Measurements from ENCODE around the gene SIGLEC15.
"Not testable (repeated sequence)": the region's sequence is repeated elsewhere in the genome, so short reads cannot be mapped to it uniquely, and the experiment has no call there.

The SIGLEC15 gene

GRCh38 chr18:45845410-45845809 is 19.9 kb downstream of the SIGLEC15 start:
- H3K4me1 ChIP-seq (ENCODE audit: insufficient read depth, low read length): no peaks in the 10 kb centered on the region
- no peaks in the 10 kb centered on the region for H3K36me3 ChIP-seq (ENCODE audit: insufficient read depth, low read length)
- no peak overlapping the region for H3K9ac ChIP-seq (ENCODE audit: low read depth, low read length)
- no peaks in the 10 kb centered on the region for H3K9me3 ChIP-seq (ENCODE audit: control insufficient read depth, insufficient read depth, low read length)

GRCh38 chr18:45847119-45847518 is 21.6 kb downstream of the SIGLEC15 start:
- Histone ChIP-seq H3K4me1 (ENCODE audit: insufficient read depth, low read length) (no peaks in the 10 kb centered on the region), H3K9me3 (ENCODE audit: control insufficient read depth, insufficient read depth, low read length) (no peaks in the 10 kb centered on the region), H3K9ac (ENCODE audit: low read depth, low read length) (no peak overlapping the region), H3K36me3 (ENCODE audit: insufficient read depth, low read length) (no peaks in the 10 kb centered on the region)

GRCh38 chr18:45848643-45849042 is 23.2 kb downstream of the SIGLEC15 start:
- H3K4me1 ChIP-seq (ENCODE audit: insufficient read depth, low read length); H3K9me3 ChIP-seq (ENCODE audit: control insufficient read depth, insufficient read depth, low read length); H3K9ac ChIP-seq (ENCODE audit: low read depth, low read length); H3K36me3 ChIP-seq (ENCODE audit: insufficient read depth, low read length): not testable (repeated sequence)

- H3K4me1 ChIP-seq (ENCODE audit: insufficient read depth, low read length): no peaks in the 10 kb centered on the region
- no peaks in the 10 kb centered on the region for H3K36me3 ChIP-seq (ENCODE audit: insufficient read depth, low read length)
- no peak overlapping the region for H3K9ac ChIP-seq (ENCODE audit: low read depth, low read length)
Observed at GRCh38 chr18:45849529-45849928, 24.1 kb downstream of the SIGLEC15 start.

GRCh38 chr18:45850021-45850420 is 24.5 kb downstream of the SIGLEC15 start:
- Histone ChIP-seq H3K4me1 (ENCODE audit: insufficient read depth, low read length) (no peaks in the 10 kb centered on the region), H3K36me3 (ENCODE audit: insufficient read depth, low read length) (no peaks in the 10 kb centered on the region), H3K9me3 (ENCODE audit: control insufficient read depth, insufficient read depth, low read length) (no peaks in the 10 kb centered on the region), H3K9ac (ENCODE audit: low read depth, low read length) (no peak overlapping the region)

More at GRCh38 chr18:45849529-45849928, 24.1 kb downstream of the SIGLEC15 start:
- no peaks in the 10 kb centered on the region for H3K9me3 ChIP-seq (ENCODE audit: control insufficient read depth, insufficient read depth, low read length)

- Histone ChIP-seq H3K9ac (ENCODE audit: low read depth, low read length) (no peak overlapping the region), H3K36me3 (ENCODE audit: insufficient read depth, low read length) (no peaks in the 10 kb centered on the region), H3K9me3 (ENCODE audit: control insufficient read depth, insufficient read depth, low read length) (no peaks in the 10 kb centered on the region), H3K4me1 (ENCODE audit: insufficient read depth, low read length) (no peaks in the 10 kb centered on the region)
Observed at GRCh38 chr18:45851161-45851925, 25.9 kb downstream of the SIGLEC15 start.

GRCh38 chr18:45852631-45853030 is 27.2 kb downstream of the SIGLEC15 start:
- no peaks in the 10 kb centered on the region for H3K4me1 ChIP-seq (ENCODE audit: insufficient read depth, low read length)
- H3K9ac ChIP-seq (ENCODE audit: low read depth, low read length): no peak overlapping the region
- H3K9me3 ChIP-seq (ENCODE audit: control insufficient read depth, insufficient read depth, low read length): no peaks in the 10 kb centered on the region
- no peaks in the 10 kb centered on the region for H3K36me3 ChIP-seq (ENCODE audit: insufficient read depth, low read length)

GRCh38 chr18:45854036-45854586 is 28.6 kb downstream of the SIGLEC15 start:
- Histone ChIP-seq H3K9ac (ENCODE audit: low read depth, low read length) (no peak overlapping the region), H3K36me3 (ENCODE audit: insufficient read depth, low read length) (peaks cover 4% of the 10 kb centered on the region; the same call in 1 of the 2 replicates), H3K9me3 (ENCODE audit: control insufficient read depth, insufficient read depth, low read length) (no peaks in the 10 kb centered on the region), H3K4me1 (ENCODE audit: insufficient read depth, low read length) (no peaks in the 10 kb centered on the region)

GRCh38 chr18:45856531-45856930 is 31.1 kb downstream of the SIGLEC15 start:
- H3K36me3 ChIP-seq (ENCODE audit: insufficient read depth, low read length): peaks cover 4% of the 10 kb centered on the region; the same call in 1 of the 2 replicates

GRCh38 chr18:45859334-45859733 is 33.9 kb downstream of the SIGLEC15 start:
- H3K36me3 ChIP-seq (ENCODE audit: insufficient read depth, low read length): peaks cover 10% of the 10 kb centered on the region; the same call in 1 of the 2 replicates
- no peak overlapping the region for H3K9ac ChIP-seq (ENCODE audit: low read depth, low read length)
- H3K4me1 ChIP-seq (ENCODE audit: insufficient read depth, low read length): no peaks in the 10 kb centered on the region
- H3K9me3 ChIP-seq (ENCODE audit: control insufficient read depth, insufficient read depth, low read length): no peaks in the 10 kb centered on the region

More at GRCh38 chr18:45856531-45856930, 31.1 kb downstream of the SIGLEC15 start:
- Histone ChIP-seq H3K9me3 (ENCODE audit: control insufficient read depth, insufficient read depth, low read length) (no peaks in the 10 kb centered on the region), H3K9ac (ENCODE audit: low read depth, low read length) (no peak overlapping the region), H3K4me1 (ENCODE audit: insufficient read depth, low read length) (no peaks in the 10 kb centered on the region)

- Histone ChIP-seq H3K36me3 (ENCODE audit: insufficient read depth, low read length) (peaks cover 15% of the 10 kb centered on the region), H3K4me1 (ENCODE audit: insufficient read depth, low read length) (no peaks in the 10 kb centered on the region), H3K9ac (ENCODE audit: low read depth, low read length) (no peak overlapping the region), H3K9me3 (ENCODE audit: control insufficient read depth, insufficient read depth, low read length) (no peaks in the 10 kb centered on the region)
Observed at GRCh38 chr18:45860492-45860891, 35.0 kb downstream of the SIGLEC15 start.

GRCh38 chr18:45860971-45861370 is 35.5 kb downstream of the SIGLEC15 start:
- no peaks in the 10 kb centered on the region for H3K9me3 ChIP-seq (ENCODE audit: control insufficient read depth, insufficient read depth, low read length)
- peaks cover 15% of the 10 kb centered on the region for H3K36me3 ChIP-seq (ENCODE audit: insufficient read depth, low read length)
- H3K4me1 ChIP-seq (ENCODE audit: insufficient read depth, low read length): no peaks in the 10 kb centered on the region
- no peak overlapping the region for H3K9ac ChIP-seq (ENCODE audit: low read depth, low read length)

- no peak overlapping the region for H3K9ac ChIP-seq (ENCODE audit: low read depth, low read length)
- no peaks in the 10 kb centered on the region for H3K4me1 ChIP-seq (ENCODE audit: insufficient read depth, low read length)
- H3K36me3 ChIP-seq (ENCODE audit: insufficient read depth, low read length): peaks cover 19% of the 10 kb centered on the region
- no peaks in the 10 kb centered on the region for H3K9me3 ChIP-seq (ENCODE audit: control insufficient read depth, insufficient read depth, low read length)
Observed at GRCh38 chr18:45861926-45862325, 36.5 kb downstream of the SIGLEC15 start.

- Histone ChIP-seq H3K4me1 (ENCODE audit: insufficient read depth, low read length) (no peaks in the 10 kb centered on the region), H3K9me3 (ENCODE audit: control insufficient read depth, insufficient read depth, low read length) (no peaks in the 10 kb centered on the region), H3K36me3 (ENCODE audit: insufficient read depth, low read length) (peaks cover 22% of the 10 kb centered on the region), H3K9ac (ENCODE audit: low read depth, low read length) (no peak overlapping the region)
Observed at GRCh38 chr18:45863469-45863868, 38.0 kb downstream of the SIGLEC15 start.

GRCh38 chr18:45864081-45864480 is 38.6 kb downstream of the SIGLEC15 start:
- Histone ChIP-seq H3K9ac (ENCODE audit: low read depth, low read length) (no peak overlapping the region), H3K9me3 (ENCODE audit: control insufficient read depth, insufficient read depth, low read length) (no peaks in the 10 kb centered on the region), H3K36me3 (ENCODE audit: insufficient read depth, low read length) (peaks cover 22% of the 10 kb centered on the region), H3K4me1 (ENCODE audit: insufficient read depth, low read length) (no peaks in the 10 kb centered on the region)
